Osteocyte (in vitro differentiated cells): ENCODE measurements around the gene KCNIP4. TPM values are rescaled to one million over a fixed set of nuclear protein-coding genes. Genes with fewer than 3 reads are reported as not detected.

Experiments used
- DNase-seq: peaks from one replicate; pipeline ENCODE4 v3.0.0; 2021; ENCODE audit warnings: mixed read lengths; ENCODE audit not compliant: unreplicated experiment; ENCODE audit errors: extremely low spot score
- H3K27ac Mint-ChIP-seq: one replicate; pipeline ENCODE4 v1.8.0; 2021; ENCODE audit warnings: mild to moderate bottlenecking, mixed read lengths; ENCODE audit not compliant: unreplicated experiment
- H3K27me3 Mint-ChIP-seq: one replicate; pipeline ENCODE4 v1.8.0; 2021; ENCODE audit warnings: mixed read lengths; ENCODE audit not compliant: unreplicated experiment
- H3K36me3 Mint-ChIP-seq: one replicate; pipeline ENCODE4 v1.8.0; 2021; ENCODE audit warnings: mixed read lengths; ENCODE audit not compliant: unreplicated experiment
- H3K4me1 Mint-ChIP-seq: one replicate; pipeline ENCODE4 v1.8.0; 2021; ENCODE audit warnings: mixed read lengths; ENCODE audit not compliant: unreplicated experiment
- H3K4me3 Mint-ChIP-seq: one replicate; pipeline ENCODE4 v1.8.0; 2021; ENCODE audit warnings: mild to moderate bottlenecking, moderate library complexity, mixed read lengths; ENCODE audit not compliant: unreplicated experiment
- H3K9me3 Mint-ChIP-seq: one replicate; pipeline ENCODE4 v1.8.0; 2021; ENCODE audit warnings: mixed read lengths; ENCODE audit not compliant: unreplicated experiment
- total RNA-seq: library from RNA; stranded (reverse); gene quantifications from 2 replicates; pipeline ENCODE4 v1.2.1, GENCODE V29; 2021
- TF ChIP-seq, protein P1 (sequence below): fragments of 200-600 bp; sonication (generic); IDR thresholded peaks from 2 replicates; pipeline ENCODE4 v1.5.0; 2021; ENCODE audit warnings: antibody characterized with exemption, mild to moderate bottlenecking, moderate library complexity

KCNIP4 gene
- total RNA-seq, 1 donor from 2014 or later = 0.24 TPM

DNA sequence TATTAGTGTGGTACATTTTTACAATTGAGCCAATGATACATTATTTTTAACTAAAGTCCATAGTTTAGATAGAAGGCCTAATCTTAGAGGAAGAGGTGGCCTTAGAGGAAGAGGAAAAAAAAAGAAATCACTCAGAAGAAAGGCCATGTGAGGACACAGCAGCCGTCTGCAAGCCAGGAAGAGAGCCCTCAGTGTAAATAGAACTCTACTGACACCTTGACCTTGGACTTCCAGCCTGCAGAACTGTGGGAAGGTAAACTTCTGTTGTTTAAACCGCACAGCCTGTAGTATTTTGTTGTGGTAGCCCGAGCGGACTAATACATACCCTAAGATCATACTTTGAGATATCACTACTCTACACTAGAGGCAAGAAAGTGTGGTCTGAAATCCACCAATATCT lies 5.1 kb upstream of the KCNIP4 start:
- no peak for DNase-seq
- Mint-ChIP-seq H3K27ac (no peak overlapping the region), H3K36me3 (no peaks in the 10 kb centered on the region), H3K9me3 (no peaks in the 10 kb centered on the region), H3K4me3 (no peak overlapping the region), H3K27me3 (peaks cover 49% of the 10 kb centered on the region), H3K4me1 (peaks cover 2% of the 10 kb centered on the region)
- TF ChIP-seq, protein P1, sequence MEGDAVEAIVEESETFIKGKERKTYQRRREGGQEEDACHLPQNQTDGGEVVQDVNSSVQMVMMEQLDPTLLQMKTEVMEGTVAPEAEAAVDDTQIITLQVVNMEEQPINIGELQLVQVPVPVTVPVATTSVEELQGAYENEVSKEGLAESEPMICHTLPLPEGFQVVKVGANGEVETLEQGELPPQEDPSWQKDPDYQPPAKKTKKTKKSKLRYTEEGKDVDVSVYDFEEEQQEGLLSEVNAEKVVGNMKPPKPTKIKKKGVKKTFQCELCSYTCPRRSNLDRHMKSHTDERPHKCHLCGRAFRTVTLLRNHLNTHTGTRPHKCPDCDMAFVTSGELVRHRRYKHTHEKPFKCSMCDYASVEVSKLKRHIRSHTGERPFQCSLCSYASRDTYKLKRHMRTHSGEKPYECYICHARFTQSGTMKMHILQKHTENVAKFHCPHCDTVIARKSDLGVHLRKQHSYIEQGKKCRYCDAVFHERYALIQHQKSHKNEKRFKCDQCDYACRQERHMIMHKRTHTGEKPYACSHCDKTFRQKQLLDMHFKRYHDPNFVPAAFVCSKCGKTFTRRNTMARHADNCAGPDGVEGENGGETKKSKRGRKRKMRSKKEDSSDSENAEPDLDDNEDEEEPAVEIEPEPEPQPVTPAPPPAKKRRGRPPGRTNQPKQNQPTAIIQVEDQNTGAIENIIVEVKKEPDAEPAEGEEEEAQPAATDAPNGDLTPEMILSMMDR = no peak

DNA sequence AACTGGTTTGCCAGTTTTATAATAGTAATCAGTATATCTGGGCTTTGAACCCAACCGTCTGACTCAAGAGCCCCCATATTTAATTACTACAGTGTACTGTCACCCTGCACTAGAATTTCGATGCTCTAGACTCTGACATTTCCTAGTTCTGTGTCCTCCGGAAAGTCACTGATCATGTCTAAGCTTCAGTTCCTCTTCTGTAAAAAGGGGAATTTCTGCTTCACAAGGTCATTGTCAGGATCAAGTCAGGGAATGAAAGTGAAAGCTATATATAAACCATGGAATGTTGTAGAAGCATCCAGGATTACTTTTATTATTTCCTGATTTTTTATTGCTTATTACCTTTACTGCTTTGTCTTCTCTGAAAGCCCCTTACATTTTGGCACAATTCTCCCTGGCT lies 4.0 kb upstream of the KCNIP4 start:
- TF ChIP-seq, protein P1 = no peak
- Mint-ChIP-seq H3K27me3 (peaks cover 49% of the 10 kb centered on the region), H3K4me1 (peaks cover 7% of the 10 kb centered on the region)

GRCh38 chr4:21949073-21949457 lies 493 bp upstream of the KCNIP4 start:
- TF ChIP-seq, protein P1 = no peak
- peaks cover 66% of the 10 kb centered on the region for H3K27me3 Mint-ChIP-seq
- no peaks in the 10 kb centered on the region for H3K9me3 Mint-ChIP-seq
- no peak overlapping the region for H3K27ac Mint-ChIP-seq
- H3K4me3 Mint-ChIP-seq = peak overlapping the region; percentile 67
- no peak for DNase-seq
- no peaks in the 10 kb centered on the region for H3K36me3 Mint-ChIP-seq
- H3K4me1 Mint-ChIP-seq = peaks cover 7% of the 10 kb centered on the region

More for the DNA sequence above, 4.0 kb upstream of the KCNIP4 start:
- no peak overlapping the region for H3K4me3 Mint-ChIP-seq
- no peak overlapping the region for H3K27ac Mint-ChIP-seq
- DNase-seq = no peak
- H3K9me3 Mint-ChIP-seq = no peaks in the 10 kb centered on the region
- H3K36me3 Mint-ChIP-seq = no peaks in the 10 kb centered on the region

DNA sequence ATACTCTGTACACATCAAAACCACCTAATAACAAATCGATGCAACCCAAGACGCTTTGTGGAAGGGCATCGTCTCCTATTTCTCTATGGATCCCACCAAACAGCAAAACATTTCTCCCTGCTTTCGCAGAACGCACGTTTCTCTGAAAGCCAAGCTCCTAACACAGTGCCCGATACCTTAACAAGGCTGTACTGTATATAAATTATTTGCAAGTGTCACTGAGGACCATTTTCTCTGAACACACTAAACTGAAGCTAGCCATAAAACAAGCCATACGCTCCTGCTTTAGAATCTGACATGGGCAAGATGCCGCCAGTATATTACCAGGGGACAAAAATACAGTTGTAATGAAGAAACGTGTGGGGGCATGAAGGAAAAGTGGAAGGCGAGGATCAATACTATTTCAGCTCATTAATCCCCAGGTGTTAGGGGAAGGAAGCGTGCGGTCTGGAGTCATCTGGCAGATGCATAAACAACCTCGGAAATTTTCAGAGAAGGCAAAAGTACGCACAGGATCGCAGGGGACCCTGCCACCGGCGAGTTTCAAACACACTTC lies 703 bp downstream of the KCNIP4 start:
- Mint-ChIP-seq H3K36me3 (no peaks in the 10 kb centered on the region), H3K27me3 (peaks cover 73% of the 10 kb centered on the region), H3K4me3 (peak overlapping the region; percentile 71), H3K9me3 (no peaks in the 10 kb centered on the region), H3K4me1 (peaks cover 7% of the 10 kb centered on the region), H3K27ac (no peak overlapping the region)
- no peak for DNase-seq
- TF ChIP-seq, protein P1 = no peak

- H3K27ac Mint-ChIP-seq = no peak overlapping the region
- H3K4me1 Mint-ChIP-seq = peaks cover 7% of the 10 kb centered on the region
- TF ChIP-seq, protein P1 = no peak
- no peak for DNase-seq
- H3K4me3 Mint-ChIP-seq = no peak overlapping the region
- no peaks in the 10 kb centered on the region for H3K36me3 Mint-ChIP-seq
- no peaks in the 10 kb centered on the region for H3K9me3 Mint-ChIP-seq
- H3K27me3 Mint-ChIP-seq = peaks cover 70% of the 10 kb centered on the region
Observed at GRCh38 chr4:21946858-21947257, 1.7 kb downstream of the KCNIP4 start.
